Measurements from ENCODE around the gene RNF150.

Gene RNF150

GRCh38 chr4:141039156-141039555 is 94.1 kb downstream of the RNF150 start:
- TF ChIP-seq POLR2AphosphoS5 (IDR thresholded peaks at IDR 0.05; ENCODE audit: low read depth, low read length) (no peak), TAF1 (IDR thresholded peaks at IDR 0.05; ENCODE audit: borderline replicate concordance, low read depth, low read length) (no peak), POLR2A (IDR thresholded peaks at IDR 0.05; ENCODE audit: low read depth, low read length) (no peak)
- FAIRE-seq: no peak

GRCh38 chr4:141038428-141038827 is 94.8 kb downstream of the RNF150 start:
- TF ChIP-seq POLR2A (IDR thresholded peaks at IDR 0.05; ENCODE audit: low read depth, low read length) (no peak), TAF1 (IDR thresholded peaks at IDR 0.05; ENCODE audit: borderline replicate concordance, low read depth, low read length) (no peak), POLR2AphosphoS5 (IDR thresholded peaks at IDR 0.05; ENCODE audit: low read depth, low read length) (no peak)
- no peak for DNase-seq (ENCODE audit: insufficient read length)
- FAIRE-seq: no peak

More at GRCh38 chr4:141039156-141039555, 94.1 kb downstream of the RNF150 start:
- DNase-seq (ENCODE audit: insufficient read length): no peak

- DNase-seq (ENCODE audit: insufficient read length) (no peak), FAIRE-seq (no peak)
- TF ChIP-seq TAF1 (IDR thresholded peaks at IDR 0.05; ENCODE audit: borderline replicate concordance, low read depth, low read length): no peak
- no peak for TF ChIP-seq POLR2A (IDR thresholded peaks at IDR 0.05; ENCODE audit: low read depth, low read length)
- no peak for TF ChIP-seq POLR2AphosphoS5 (IDR thresholded peaks at IDR 0.05; ENCODE audit: low read depth, low read length)
These were observed 95.8 kb downstream of the RNF150 start for GRCh38 chr4:141037446-141037845.

- DNase-seq (ENCODE audit: insufficient read length): no peak
- FAIRE-seq: no peak
- TF ChIP-seq TAF1 (IDR thresholded peaks at IDR 0.05; ENCODE audit: borderline replicate concordance, low read depth, low read length): no peak
- TF ChIP-seq POLR2A (IDR thresholded peaks at IDR 0.05; ENCODE audit: low read depth, low read length): no peak
- no peak for TF ChIP-seq POLR2AphosphoS5 (IDR thresholded peaks at IDR 0.05; ENCODE audit: low read depth, low read length)
These were observed 96.5 kb downstream of the RNF150 start for GRCh38 chr4:141036786-141037185.

GRCh38 chr4:141035920-141036319 is 97.3 kb downstream of the RNF150 start:
- DNase-seq (ENCODE audit: insufficient read length) (no peak), FAIRE-seq (no peak)
- no peak for TF ChIP-seq POLR2AphosphoS5 (IDR thresholded peaks at IDR 0.05; ENCODE audit: low read depth, low read length)
- TF ChIP-seq POLR2A (IDR thresholded peaks at IDR 0.05; ENCODE audit: low read depth, low read length): no peak
- TF ChIP-seq TAF1 (IDR thresholded peaks at IDR 0.05; ENCODE audit: borderline replicate concordance, low read depth, low read length): no peak

- FAIRE-seq: no peak
These were observed 105.2 kb downstream of the RNF150 start for GRCh38 chr4:141028024-141028529.

GRCh38 chr4:141027421-141027820 is 105.8 kb downstream of the RNF150 start:
- TF ChIP-seq POLR2A (IDR thresholded peaks at IDR 0.05; ENCODE audit: low read depth, low read length): no peak
- no peak for TF ChIP-seq TAF1 (IDR thresholded peaks at IDR 0.05; ENCODE audit: borderline replicate concordance, low read depth, low read length)
- TF ChIP-seq POLR2AphosphoS5 (IDR thresholded peaks at IDR 0.05; ENCODE audit: low read depth, low read length): no peak
- no peak for DNase-seq (ENCODE audit: insufficient read length)
- no peak for FAIRE-seq

More at GRCh38 chr4:141028024-141028529, 105.2 kb downstream of the RNF150 start:
- TF ChIP-seq POLR2A (IDR thresholded peaks at IDR 0.05; ENCODE audit: low read depth, low read length): no peak
- no peak for TF ChIP-seq POLR2AphosphoS5 (IDR thresholded peaks at IDR 0.05; ENCODE audit: low read depth, low read length)
- DNase-seq (ENCODE audit: insufficient read length): no peak

- DNase-seq (ENCODE audit: insufficient read length): no peak
- no peak for FAIRE-seq
- TF ChIP-seq TAF1 (IDR thresholded peaks at IDR 0.05; ENCODE audit: borderline replicate concordance, low read depth, low read length) (no peak), POLR2AphosphoS5 (IDR thresholded peaks at IDR 0.05; ENCODE audit: low read depth, low read length) (no peak), POLR2A (IDR thresholded peaks at IDR 0.05; ENCODE audit: low read depth, low read length) (no peak)
These were observed 106.4 kb downstream of the RNF150 start for GRCh38 chr4:141026900-141027299.

- TF ChIP-seq POLR2AphosphoS5 (IDR thresholded peaks at IDR 0.05; ENCODE audit: low read depth, low read length): no peak
- TF ChIP-seq POLR2A (IDR thresholded peaks at IDR 0.05; ENCODE audit: low read depth, low read length): no peak
- no peak for TF ChIP-seq TAF1 (IDR thresholded peaks at IDR 0.05; ENCODE audit: borderline replicate concordance, low read depth, low read length)
- FAIRE-seq (no peak), DNase-seq (ENCODE audit: insufficient read length) (no peak)
These were observed 110.2 kb downstream of the RNF150 start for GRCh38 chr4:141023051-141023450.

- TF ChIP-seq POLR2A (IDR thresholded peaks at IDR 0.05; ENCODE audit: low read depth, low read length) (no peak), POLR2AphosphoS5 (IDR thresholded peaks at IDR 0.05; ENCODE audit: low read depth, low read length) (no peak), TAF1 (IDR thresholded peaks at IDR 0.05; ENCODE audit: borderline replicate concordance, low read depth, low read length) (no peak)
- DNase-seq (ENCODE audit: insufficient read length) (no peak), FAIRE-seq (no peak)
These were observed 111.1 kb downstream of the RNF150 start for GRCh38 chr4:141022111-141022695.

GRCh38 chr4:141021397-141022110 is 111.7 kb downstream of the RNF150 start:
- no peak for FAIRE-seq
- no peak for TF ChIP-seq TAF1 (IDR thresholded peaks at IDR 0.05; ENCODE audit: borderline replicate concordance, low read depth, low read length)
- TF ChIP-seq POLR2A (IDR thresholded peaks at IDR 0.05; ENCODE audit: low read depth, low read length): no peak
- no peak for TF ChIP-seq POLR2AphosphoS5 (IDR thresholded peaks at IDR 0.05; ENCODE audit: low read depth, low read length)
- no peak for DNase-seq (ENCODE audit: insufficient read length)

- no peak for DNase-seq (ENCODE audit: insufficient read length)
These were observed 112.4 kb downstream of the RNF150 start for GRCh38 chr4:141020801-141021261.

More at GRCh38 chr4:141020801-141021261, 112.4 kb downstream of the RNF150 start:
- no peak for TF ChIP-seq TAF1 (IDR thresholded peaks at IDR 0.05; ENCODE audit: borderline replicate concordance, low read depth, low read length)
- TF ChIP-seq POLR2AphosphoS5 (IDR thresholded peaks at IDR 0.05; ENCODE audit: low read depth, low read length): no peak
- TF ChIP-seq POLR2A (IDR thresholded peaks at IDR 0.05; ENCODE audit: low read depth, low read length): no peak
- FAIRE-seq: no peak

All from GM12892 (cell line).